Hematopoietic multipotent progenitor cell treated with erythropoietin and hydrocortisone succinate and interleukin-3 and kit ligand, for 8 days (in vitro differentiated cells): ENCODE results near the gene TEX2.
A peak's percentile ranks its signal among the peaks of the same experiment; 100 is the strongest.

Source experiments
- DNase-seq: peaks from one replicate; pipeline ENCODE4 v3.0.0-alpha.2; 2015

TEX2 gene

GRCh38 chr17:64155751-64156544 is 107.1 kb downstream of the TEX2 start:
- DNase-seq = no peak

- DNase-seq = no peak
Measured at GRCh38 chr17:64155129-64155528, 107.9 kb downstream of the TEX2 start.

- no peak for DNase-seq
Measured at GRCh38 chr17:64154717-64155116, 108.3 kb downstream of the TEX2 start.

GRCh38 chr17:64154313-64154695 is 108.8 kb downstream of the TEX2 start:
- no peak for DNase-seq

GRCh38 chr17:64153565-64154312 is 109.3 kb downstream of the TEX2 start:
- DNase-seq = no peak

- DNase-seq = peak; percentile 83
Measured at GRCh38 chr17:64152428-64153125, 110.5 kb downstream of the TEX2 start.

- no peak for DNase-seq
Measured at GRCh38 chr17:64151016-64151368, 112.1 kb downstream of the TEX2 start.

GRCh38 chr17:64150237-64151015 is 112.6 kb downstream of the TEX2 start:
- DNase-seq = no peak

- DNase-seq = no peak
Measured at GRCh38 chr17:64149196-64149595, 113.9 kb downstream of the TEX2 start.

- peak; percentile 59 for DNase-seq
Measured at GRCh38 chr17:64148699-64149098, 114.4 kb downstream of the TEX2 start.

- DNase-seq = peak; percentile 57
Measured at GRCh38 chr17:64148017-64148631, 114.9 kb downstream of the TEX2 start.

GRCh38 chr17:64147110-64148016 is 115.7 kb downstream of the TEX2 start:
- DNase-seq = no peak

- peak; percentile 68 for DNase-seq
Measured at GRCh38 chr17:64146418-64147109, 116.5 kb downstream of the TEX2 start.

- peak; percentile 100 for DNase-seq
Measured at GRCh38 chr17:64145751-64146417, 117.2 kb downstream of the TEX2 start.

- DNase-seq = no peak
Measured at GRCh38 chr17:64145375-64145750, 117.7 kb downstream of the TEX2 start.

GRCh38 chr17:64139542-64139941 is 123.5 kb downstream of the TEX2 start:
- no peak for DNase-seq

GRCh38 chr17:64138441-64138840 is 124.6 kb downstream of the TEX2 start:
- no peak for DNase-seq

- no peak for DNase-seq
Measured at GRCh38 chr17:64135000-64135399, 128.1 kb downstream of the TEX2 start.

GRCh38 chr17:64134216-64134970 is 128.7 kb downstream of the TEX2 start:
- DNase-seq = no peak
